Retinal pigment epithelial cell (primary cell): ENCODE measurements around the gene HEATR5B.

Source experiments
- DNase-seq: peaks from one replicate; pipeline ENCODE4 v3.0.0-alpha.2; 2010; ENCODE audit warnings: low read depth
- H3K4me3 ChIP-seq: 2 replicates; pipeline ENCODE4 v1.5.1; 2011; ENCODE audit warnings: mild to moderate bottlenecking, low read length, control low read depth, moderate library complexity
- TF ChIP-seq, protein P1 (sequence below): conservative IDR thresholded peaks from 2 replicates; pipeline ENCODE4 v1.5.1; 2011; ENCODE audit warnings: low read depth, low read length, control low read depth, inconsistent platforms

HEATR5B gene

GRCh38 chr2:37098416-37099118 lies 14.4 kb upstream of the HEATR5B start:
- no peak overlapping the region for H3K4me3 ChIP-seq
- TF ChIP-seq, protein P1, sequence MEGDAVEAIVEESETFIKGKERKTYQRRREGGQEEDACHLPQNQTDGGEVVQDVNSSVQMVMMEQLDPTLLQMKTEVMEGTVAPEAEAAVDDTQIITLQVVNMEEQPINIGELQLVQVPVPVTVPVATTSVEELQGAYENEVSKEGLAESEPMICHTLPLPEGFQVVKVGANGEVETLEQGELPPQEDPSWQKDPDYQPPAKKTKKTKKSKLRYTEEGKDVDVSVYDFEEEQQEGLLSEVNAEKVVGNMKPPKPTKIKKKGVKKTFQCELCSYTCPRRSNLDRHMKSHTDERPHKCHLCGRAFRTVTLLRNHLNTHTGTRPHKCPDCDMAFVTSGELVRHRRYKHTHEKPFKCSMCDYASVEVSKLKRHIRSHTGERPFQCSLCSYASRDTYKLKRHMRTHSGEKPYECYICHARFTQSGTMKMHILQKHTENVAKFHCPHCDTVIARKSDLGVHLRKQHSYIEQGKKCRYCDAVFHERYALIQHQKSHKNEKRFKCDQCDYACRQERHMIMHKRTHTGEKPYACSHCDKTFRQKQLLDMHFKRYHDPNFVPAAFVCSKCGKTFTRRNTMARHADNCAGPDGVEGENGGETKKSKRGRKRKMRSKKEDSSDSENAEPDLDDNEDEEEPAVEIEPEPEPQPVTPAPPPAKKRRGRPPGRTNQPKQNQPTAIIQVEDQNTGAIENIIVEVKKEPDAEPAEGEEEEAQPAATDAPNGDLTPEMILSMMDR = no peak
- no peak for DNase-seq

GRCh38 chr2:37096568-37096967 lies 12.4 kb upstream of the HEATR5B start:
- TF ChIP-seq, protein P1 = no peak
- no peak for DNase-seq
- H3K4me3 ChIP-seq = no peak overlapping the region

DNA sequence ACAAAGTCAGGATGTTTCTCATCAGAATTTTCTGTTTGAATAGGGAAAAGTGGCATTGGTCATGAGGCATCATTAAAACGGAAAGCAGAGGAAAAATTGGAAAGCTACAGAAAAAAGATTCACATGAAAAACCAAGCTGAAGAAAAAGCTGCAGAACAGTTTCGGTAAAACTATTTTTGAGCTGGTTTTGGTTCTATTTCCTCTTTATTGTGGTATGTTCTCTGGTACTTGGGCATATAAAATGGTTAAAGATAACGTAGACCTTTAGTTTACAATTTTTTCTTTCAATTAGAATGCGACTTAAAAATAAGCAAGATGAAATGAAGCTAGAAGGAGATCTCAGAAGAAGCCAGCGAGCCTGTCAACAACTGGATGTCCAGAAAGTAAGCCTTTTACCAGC lies 7.7 kb upstream of the HEATR5B start:
- no peak for DNase-seq
- TF ChIP-seq, protein P1 = no peak
- H3K4me3 ChIP-seq = no peak overlapping the region

DNA sequence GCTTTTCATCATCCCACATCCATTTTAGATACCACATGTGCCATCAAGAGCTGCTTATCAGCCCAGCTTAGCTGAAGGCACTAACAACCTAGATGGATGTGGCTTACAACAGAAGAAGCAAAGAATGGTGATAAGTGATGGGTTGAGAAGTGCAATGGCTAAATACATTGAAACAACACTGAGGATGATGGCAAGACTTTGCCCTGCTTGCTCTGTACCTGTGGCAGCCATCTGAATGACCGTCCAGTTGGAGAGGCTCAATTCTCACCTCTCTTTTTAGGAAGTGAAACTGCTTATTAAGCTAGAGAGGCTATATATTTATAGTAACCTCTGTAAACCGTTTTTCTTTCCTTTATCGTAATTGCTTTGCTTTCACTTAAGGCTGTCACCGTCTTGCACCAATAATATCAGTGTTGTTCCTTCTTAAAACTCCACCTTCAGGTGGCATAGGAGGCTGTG lies 5.9 kb upstream of the HEATR5B start:
- H3K4me3 ChIP-seq = no peak overlapping the region
- TF ChIP-seq, protein P1 = no peak
- no peak for DNase-seq

- TF ChIP-seq, protein P1 = no peak
- H3K4me3 ChIP-seq = no peak overlapping the region
- peak; percentile 15 for DNase-seq
These were observed 1.6 kb upstream of the HEATR5B start for GRCh38 chr2:37085731-37086147.

DNA sequence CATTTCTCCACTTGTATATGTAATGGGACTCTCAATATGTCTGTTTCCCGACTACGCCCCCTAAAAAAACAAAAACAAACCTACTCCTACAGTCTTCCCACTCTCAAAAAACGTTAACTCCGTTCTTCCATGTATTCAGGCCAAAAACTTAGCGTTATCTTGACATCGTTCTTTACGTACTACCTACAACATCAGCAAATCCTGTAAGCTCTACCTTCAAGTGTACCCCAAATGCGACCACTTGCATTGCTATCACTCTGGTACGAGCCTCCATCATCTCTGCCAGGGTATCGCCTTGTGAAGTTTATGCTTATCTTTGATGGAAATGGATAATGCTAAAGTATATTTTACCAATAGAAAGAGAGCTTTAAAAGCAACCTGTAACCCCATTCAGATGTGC lies 625 bp upstream of the HEATR5B start:
- DNase-seq = no peak
- TF ChIP-seq, protein P1 = no peak
- peak overlapping the region; percentile 99 for H3K4me3 ChIP-seq

DNA sequence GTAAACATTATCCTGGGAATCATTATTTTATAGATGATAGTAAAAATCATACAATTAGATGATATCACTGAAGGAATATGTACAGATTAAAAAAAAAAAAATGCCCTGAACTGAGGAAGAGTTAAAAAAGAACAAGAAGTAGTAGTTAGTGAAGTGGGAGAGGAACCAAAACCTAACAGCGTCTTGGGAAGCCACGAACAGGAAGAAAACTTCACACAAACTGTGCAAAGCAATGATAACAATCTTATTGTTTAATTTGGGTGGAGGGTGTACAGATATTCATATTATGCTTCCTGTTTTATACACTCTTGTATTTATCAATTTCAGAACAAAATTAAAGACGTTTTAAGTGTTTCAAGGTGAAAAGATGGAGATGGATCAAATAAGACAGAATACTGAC lies 3.5 kb downstream of the HEATR5B start:
- no peak overlapping the region for H3K4me3 ChIP-seq
- no peak for DNase-seq
- TF ChIP-seq, protein P1 = no peak
